Mucosa of stomach (tissue), 1 donor: ENCODE measurements around the gene PGLYRP3.

ENCODE experiments used
- H3K27me3 ChIP-seq: one replicate; pipeline ENCODE4 v1.7.0; 2013; ENCODE audit warnings: mild to moderate bottlenecking, low read length; ENCODE audit not compliant: control insufficient read depth, insufficient read depth
- H3K36me3 ChIP-seq: one replicate; pipeline ENCODE4 v1.7.0; 2013; ENCODE audit warnings: low read length; ENCODE audit not compliant: control insufficient read depth, insufficient read depth
- H3K4me1 ChIP-seq: one replicate; pipeline ENCODE4 v1.7.0; 2013; ENCODE audit warnings: mild to moderate bottlenecking, low read length; ENCODE audit not compliant: control insufficient read depth, insufficient read depth
- H3K4me3 ChIP-seq: one replicate; pipeline ENCODE4 v1.7.0; 2013; ENCODE audit warnings: low read length
- H3K9ac ChIP-seq: one replicate; pipeline ENCODE4 v1.7.0; 2013; ENCODE audit warnings: mild to moderate bottlenecking, low read length, moderate library complexity
- H3K9me3 ChIP-seq: one replicate; pipeline ENCODE4 v1.7.0; 2013; ENCODE audit warnings: mild to moderate bottlenecking, low read length, moderate library complexity; ENCODE audit not compliant: control insufficient read depth
- donor health status: Pancreatic carcinoma.

Gene PGLYRP3

DNA sequence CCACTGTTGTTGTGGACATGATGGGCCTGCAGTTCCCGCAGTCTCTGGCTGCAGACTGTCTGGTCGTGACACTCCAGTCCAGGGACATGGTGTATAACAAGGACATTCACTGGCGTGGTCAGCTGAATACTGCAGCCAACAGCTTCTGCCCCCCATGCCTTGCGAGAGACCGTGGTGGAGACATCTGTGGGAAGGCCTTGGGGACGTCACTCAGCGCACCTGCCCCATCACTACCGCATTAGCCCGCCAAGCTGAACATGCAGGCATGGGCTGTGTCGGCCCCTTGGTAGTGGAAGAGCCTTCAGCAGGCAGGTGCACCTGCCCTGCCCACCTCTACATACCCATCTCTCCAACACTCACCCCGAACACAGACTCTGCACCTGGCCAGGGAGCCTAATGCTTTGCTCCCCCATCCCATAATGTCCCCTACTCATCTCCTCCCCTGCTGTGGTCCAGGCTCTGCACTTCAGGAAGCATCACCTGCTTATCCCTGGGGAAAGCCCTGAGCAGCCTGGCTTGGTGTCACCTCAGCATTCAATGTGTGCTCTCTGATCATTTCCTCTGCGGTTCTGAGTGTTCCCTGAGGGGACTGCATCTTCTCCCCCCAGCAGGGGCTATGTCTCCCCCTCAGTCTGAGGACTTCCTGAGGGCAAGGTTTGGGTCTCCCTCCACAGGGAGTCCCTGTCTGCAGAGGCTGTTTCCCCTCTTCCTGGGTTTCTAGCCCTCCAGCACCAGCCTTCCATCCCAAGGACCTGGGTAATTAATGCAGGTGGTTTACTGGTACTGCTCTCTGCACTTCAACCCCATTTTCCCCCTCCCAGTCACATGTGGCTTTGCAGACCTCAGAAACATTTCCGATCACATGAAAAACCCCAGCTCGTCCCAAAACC lies 32.7 kb upstream of the PGLYRP3 start:
- Histone ChIP-seq H3K36me3 (no peaks in the 10 kb centered on the region), H3K9ac (no peak overlapping the region), H3K4me1 (no peaks in the 10 kb centered on the region), H3K27me3 (no peaks in the 10 kb centered on the region), H3K4me3 (no peak overlapping the region), H3K9me3 (no peaks in the 10 kb centered on the region)

DNA sequence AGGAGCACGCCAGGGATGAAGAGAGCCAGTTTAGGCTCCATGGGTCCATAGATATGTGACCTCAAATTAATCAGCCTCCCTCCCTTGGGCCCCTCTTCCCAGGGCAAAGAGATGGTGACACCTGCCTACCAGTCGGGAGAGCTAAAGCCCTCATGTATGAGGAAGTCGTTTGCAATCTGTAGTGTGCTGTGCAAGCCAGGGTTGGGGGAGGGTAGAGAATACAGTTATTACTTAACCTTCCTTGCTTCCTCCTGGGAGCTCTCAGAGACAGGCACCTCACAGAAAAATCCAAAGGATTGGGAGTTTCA lies 31.9 kb upstream of the PGLYRP3 start:
- no peaks in the 10 kb centered on the region for H3K4me1 ChIP-seq
- no peaks in the 10 kb centered on the region for H3K9me3 ChIP-seq
- no peaks in the 10 kb centered on the region for H3K27me3 ChIP-seq
- no peak overlapping the region for H3K9ac ChIP-seq
- H3K36me3 ChIP-seq = no peaks in the 10 kb centered on the region
- no peak overlapping the region for H3K4me3 ChIP-seq

DNA sequence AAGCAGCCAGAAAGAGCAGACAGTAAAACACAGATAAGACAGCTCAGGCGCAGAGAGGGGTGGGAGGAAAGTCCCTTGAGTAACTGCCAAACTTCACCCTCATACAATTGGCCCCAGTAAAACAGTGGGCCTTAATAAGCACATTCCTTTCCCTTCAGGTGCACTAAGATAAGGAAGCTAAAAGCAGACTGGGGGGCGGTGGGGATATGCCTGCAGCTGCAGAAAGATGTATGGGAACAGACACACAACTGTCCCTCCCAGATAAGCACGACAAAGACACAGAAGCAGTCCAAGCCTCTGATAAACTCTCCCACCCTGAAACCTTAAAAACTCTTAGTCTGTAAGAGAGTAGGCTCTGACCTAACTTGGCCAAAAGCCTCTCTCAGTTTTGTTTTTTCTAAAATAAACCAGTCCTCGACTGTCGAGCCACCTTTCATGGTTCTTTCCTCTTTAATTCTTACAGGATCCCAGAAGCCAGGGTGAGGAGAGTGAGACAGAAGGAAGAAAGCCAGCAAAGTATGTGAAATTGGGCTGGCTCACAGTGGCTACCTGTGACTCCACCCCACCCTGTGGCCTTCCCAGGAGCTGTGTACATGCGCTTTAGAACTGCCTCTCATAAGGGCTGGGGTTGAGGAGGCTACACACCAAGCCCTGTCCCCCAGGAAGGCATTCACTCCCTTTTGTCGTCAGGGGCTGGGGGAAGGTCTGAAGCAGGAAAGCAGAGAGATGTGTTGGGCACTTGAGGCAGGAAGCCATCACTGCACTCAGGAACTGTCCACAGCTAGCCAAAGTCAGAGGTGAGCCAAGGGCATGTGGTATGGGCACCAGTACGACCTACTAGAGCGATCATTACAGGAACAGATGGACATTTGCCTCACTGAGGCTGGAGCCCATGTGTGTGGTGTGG lies 31.3 kb upstream of the PGLYRP3 start:
- no peak overlapping the region for H3K4me3 ChIP-seq
- no peaks in the 10 kb centered on the region for H3K4me1 ChIP-seq
- H3K9me3 ChIP-seq = no peaks in the 10 kb centered on the region
- no peaks in the 10 kb centered on the region for H3K36me3 ChIP-seq
- H3K27me3 ChIP-seq = no peaks in the 10 kb centered on the region
- no peak overlapping the region for H3K9ac ChIP-seq

DNA sequence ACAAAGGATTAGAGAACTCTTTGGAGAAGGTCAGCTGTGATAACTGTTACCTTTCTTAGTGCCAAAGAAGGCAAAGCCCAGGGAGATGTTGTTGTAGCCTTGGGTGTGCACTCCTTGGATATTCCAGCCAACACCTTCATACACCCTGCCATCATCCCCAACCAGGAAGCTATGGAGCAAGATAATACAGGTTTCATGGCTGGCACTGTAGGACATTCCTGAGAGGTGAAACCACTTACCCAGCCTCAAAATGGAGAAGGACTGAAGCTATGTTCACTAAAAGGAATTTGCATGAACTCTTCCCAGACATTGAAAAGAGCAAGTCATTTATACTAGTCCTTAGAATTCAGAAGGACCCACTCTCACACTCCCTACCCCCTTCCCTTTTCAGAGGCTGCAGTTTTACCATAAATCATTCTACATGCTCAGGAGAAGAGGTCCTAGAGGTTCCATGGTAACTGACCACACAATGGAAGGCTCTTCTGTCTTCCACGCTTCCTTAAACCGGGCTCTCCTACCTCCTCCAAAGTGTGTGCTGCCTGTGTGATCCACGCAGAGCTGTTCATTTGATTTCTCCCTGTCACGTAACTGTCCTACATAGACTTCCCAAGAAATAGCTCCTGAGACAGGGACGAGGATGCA lies 30.4 kb upstream of the PGLYRP3 start:
- Histone ChIP-seq H3K36me3 (no peaks in the 10 kb centered on the region), H3K9ac (no peak overlapping the region), H3K4me3 (no peak overlapping the region), H3K4me1 (no peaks in the 10 kb centered on the region), H3K27me3 (no peaks in the 10 kb centered on the region), H3K9me3 (no peaks in the 10 kb centered on the region)

DNA sequence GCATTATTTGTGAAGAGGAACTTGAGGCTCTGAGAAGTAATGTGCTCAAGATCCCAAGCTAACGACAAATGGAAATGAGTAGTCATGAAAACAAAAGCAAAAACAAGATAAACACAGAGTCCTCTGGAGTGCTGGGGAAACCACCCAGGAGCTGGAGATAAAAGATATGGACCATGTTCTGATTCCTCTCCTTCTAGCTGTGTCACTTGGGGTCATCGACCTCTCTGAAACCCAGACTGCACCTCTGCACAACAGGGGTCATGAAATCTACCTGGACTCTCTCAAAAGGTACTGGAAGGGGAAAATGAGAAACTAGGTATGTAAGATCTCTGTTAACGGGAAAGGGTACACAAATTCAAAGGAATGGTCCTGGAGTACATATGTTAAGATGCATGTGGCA lies 29.4 kb upstream of the PGLYRP3 start:
- no peaks in the 10 kb centered on the region for H3K36me3 ChIP-seq
- no peaks in the 10 kb centered on the region for H3K27me3 ChIP-seq
- H3K4me1 ChIP-seq = no peaks in the 10 kb centered on the region
- H3K4me3 ChIP-seq = no peak overlapping the region
- no peak overlapping the region for H3K9ac ChIP-seq
- H3K9me3 ChIP-seq = no peaks in the 10 kb centered on the region

DNA sequence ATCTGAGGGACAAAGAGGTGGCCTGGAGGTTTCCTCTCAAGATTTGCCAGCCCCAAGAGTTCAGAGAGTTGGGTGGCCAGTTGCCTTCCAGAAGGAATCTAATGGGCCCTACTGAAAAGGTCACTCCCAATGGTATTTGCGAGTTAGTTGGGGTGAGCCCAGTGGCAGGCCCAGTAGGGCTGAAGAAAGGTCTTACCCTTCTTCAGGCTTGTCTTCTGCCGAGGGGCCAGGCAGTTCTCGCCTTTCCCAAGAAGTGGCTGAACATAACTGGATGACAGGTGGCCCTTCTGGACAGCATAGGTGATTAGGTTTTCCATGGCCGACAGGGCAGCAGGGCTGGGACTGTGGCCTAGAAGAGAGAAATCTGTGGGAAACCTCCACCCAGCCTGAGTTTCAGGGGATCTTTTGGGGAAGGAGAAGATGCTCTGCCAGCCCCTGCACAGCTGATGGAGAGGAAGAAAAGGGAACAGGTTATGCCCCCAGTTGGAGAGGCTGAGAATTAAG lies 28.7 kb upstream of the PGLYRP3 start:
- H3K9me3 ChIP-seq = no peaks in the 10 kb centered on the region
- H3K36me3 ChIP-seq = no peaks in the 10 kb centered on the region
- H3K4me1 ChIP-seq = no peaks in the 10 kb centered on the region
- H3K9ac ChIP-seq = no peak overlapping the region
- H3K27me3 ChIP-seq = peaks cover 4% of the 10 kb centered on the region
- no peak overlapping the region for H3K4me3 ChIP-seq

DNA sequence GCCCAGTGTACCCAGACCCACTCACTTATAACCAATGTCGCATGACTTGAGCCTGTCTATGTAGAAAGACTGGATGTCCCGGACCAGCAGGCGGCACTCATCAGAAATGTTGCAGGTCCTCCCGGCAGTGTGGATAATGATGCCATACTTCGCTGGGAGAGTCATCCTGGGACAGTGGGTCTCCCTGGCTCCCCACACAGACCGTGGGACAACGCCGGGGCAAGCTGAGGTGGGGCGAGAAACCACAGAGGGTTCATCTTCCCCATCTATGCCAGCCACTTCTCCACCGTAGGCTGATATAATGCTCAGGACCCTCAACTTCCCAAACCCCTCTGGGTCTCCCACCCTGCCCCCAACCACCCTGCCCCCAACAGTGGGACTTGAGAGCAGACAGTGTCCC lies 27.6 kb upstream of the PGLYRP3 start:
- peaks cover 5% of the 10 kb centered on the region for H3K27me3 ChIP-seq
- no peak overlapping the region for H3K9ac ChIP-seq
- no peaks in the 10 kb centered on the region for H3K4me1 ChIP-seq
- H3K36me3 ChIP-seq = no peaks in the 10 kb centered on the region
- H3K9me3 ChIP-seq = no peaks in the 10 kb centered on the region
- no peak overlapping the region for H3K4me3 ChIP-seq

DNA sequence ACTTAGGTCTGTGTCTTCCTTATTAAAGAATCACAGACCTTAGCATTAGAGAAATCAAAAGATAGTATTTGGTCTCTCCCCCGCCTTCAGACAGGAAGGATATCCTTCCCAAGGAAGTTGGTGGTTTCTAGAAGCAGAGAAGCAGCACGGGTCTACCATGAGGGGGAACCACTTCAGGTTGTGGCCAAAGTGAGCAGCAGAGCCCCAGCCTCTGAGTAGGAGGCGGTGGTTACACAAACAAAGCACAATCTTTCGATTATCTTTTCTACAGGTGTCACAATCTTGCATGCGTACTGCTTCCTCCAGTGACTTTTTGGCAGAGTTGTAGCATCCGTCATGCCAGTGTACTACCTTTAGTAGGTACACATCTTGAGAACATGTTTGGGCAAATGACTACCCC lies 27.1 kb upstream of the PGLYRP3 start:
- H3K27me3 ChIP-seq = peaks cover 5% of the 10 kb centered on the region
- no peaks in the 10 kb centered on the region for H3K36me3 ChIP-seq
- H3K4me1 ChIP-seq = no peaks in the 10 kb centered on the region
- no peak overlapping the region for H3K9ac ChIP-seq
- no peaks in the 10 kb centered on the region for H3K9me3 ChIP-seq
- H3K4me3 ChIP-seq = no peak overlapping the region

DNA sequence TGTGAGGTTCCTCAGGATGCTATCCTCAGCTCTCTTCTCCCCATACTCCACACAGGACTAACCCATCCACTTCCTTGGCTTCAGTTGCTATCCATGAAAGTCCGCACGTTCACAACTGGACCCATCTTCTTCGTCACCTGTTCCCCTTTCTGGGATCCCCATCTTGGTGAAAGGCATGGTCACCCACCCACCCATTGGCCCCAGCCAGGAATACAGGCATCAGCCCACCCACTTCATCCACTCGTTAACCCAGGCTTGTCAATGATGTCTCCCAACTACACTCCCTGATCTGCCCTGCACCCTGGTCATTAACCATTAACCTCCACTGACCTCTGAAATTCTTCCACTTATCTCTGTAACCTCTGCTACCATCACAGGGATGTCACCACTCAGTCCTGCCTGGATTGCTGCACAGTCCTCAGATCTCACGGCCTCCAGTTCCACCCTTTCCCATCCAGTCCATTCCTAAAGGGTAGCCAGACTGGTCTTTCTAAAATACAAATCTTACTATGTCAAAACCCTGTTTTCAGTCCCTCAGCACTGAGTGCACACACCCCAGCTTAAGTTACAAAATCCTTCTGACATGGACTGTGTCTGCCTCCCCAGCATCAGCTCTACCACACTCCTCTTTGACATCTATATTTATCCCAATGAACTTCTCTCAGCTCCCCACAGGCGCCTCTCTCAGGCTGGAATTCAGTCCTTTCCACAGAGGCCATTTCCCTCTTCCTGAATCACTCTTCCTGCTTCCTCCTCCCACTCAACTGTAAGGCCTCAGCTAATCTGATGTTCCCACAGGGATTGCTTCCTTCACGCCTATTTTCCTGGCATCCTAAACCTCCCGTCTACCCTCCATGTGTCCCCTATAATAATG lies 25.5 kb upstream of the PGLYRP3 start:
- no peaks in the 10 kb centered on the region for H3K9me3 ChIP-seq
- no peak overlapping the region for H3K9ac ChIP-seq
- no peaks in the 10 kb centered on the region for H3K36me3 ChIP-seq
- no peak overlapping the region for H3K4me3 ChIP-seq
- no peaks in the 10 kb centered on the region for H3K4me1 ChIP-seq
- H3K27me3 ChIP-seq = peaks cover 5% of the 10 kb centered on the region

DNA sequence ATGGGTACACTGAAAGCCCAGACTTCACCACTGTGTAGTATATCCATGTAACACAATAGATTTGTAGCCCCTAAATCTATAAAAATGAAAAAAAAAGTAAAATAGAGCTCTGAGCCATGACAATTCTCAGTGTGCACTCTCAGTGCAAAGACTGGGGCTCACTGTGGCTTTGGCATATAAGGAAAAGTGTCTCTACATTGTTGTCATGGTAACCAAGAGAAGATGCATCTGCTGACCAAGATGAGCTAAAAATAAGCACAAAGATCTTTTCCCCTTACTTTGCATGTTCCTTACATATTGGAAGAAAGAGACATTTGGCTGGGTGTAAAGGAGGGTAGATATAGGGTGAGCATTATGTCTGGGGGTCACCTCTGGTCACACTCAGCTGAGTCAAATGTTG lies 23.9 kb upstream of the PGLYRP3 start:
- no peaks in the 10 kb centered on the region for H3K9me3 ChIP-seq
- H3K36me3 ChIP-seq = no peaks in the 10 kb centered on the region
- H3K4me3 ChIP-seq = no peak overlapping the region
- H3K27me3 ChIP-seq = peaks cover 5% of the 10 kb centered on the region
- H3K9ac ChIP-seq = no peak overlapping the region
- H3K4me1 ChIP-seq = no peaks in the 10 kb centered on the region

DNA sequence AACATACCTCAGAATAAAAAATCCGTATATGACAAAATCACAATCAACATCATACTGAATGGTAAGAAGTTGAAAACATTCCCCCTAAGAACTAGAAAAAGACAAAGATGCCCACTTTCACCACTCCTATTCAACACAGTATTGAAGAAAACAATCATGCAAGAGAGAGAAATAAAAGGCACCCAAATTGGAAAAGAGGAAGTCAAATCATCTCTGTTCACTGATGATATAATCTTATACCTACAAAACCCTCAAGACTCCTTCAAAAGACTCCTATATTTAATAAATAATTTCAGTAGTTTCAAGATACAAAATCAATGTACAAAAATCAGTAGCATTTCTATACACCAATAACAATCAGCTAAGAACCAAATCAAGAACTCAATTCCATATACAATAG lies 21.1 kb upstream of the PGLYRP3 start:
- Histone ChIP-seq H3K4me3 (no peak overlapping the region), H3K9me3 (no peaks in the 10 kb centered on the region), H3K9ac (no peak overlapping the region), H3K4me1 (no peaks in the 10 kb centered on the region), H3K36me3 (no peaks in the 10 kb centered on the region), H3K27me3 (peaks cover 8% of the 10 kb centered on the region)
